HCT116 (cell line): ENCODE results near the gene ZBTB12.

Source experiments
- RAD21 ChIP-seq: IDR thresholded peaks from 2 replicates; pipeline ENCODE4 v1.6.1; 2012; ENCODE audit warnings: low read depth, mild to moderate bottlenecking
- SP1 ChIP-seq: IDR thresholded peaks from 2 replicates; pipeline ENCODE4 v1.6.1; 2012; ENCODE audit warnings: low read depth
- ZFX ChIP-seq: fragments of 450-650 bp; IDR thresholded peaks from 2 replicates; pipeline ENCODE4 v1.6.1; 2017
- TF ChIP-seq, protein P1 (sequence below), 3 experiments: fragments of 200-600 bp in 1 of 3; sonication (generic) in 1 of 3; IDR thresholded peaks in 2 of 3; conservative IDR thresholded peaks in 1 of 3; 2 replicates each; pipeline ENCODE4 v1.5.1; 2012 to 2017; ENCODE audit warnings: low read depth in 2 of 3, low read length in 2 of 3, antibody characterized with exemption in 1 of 3, borderline replicate concordance in 1 of 3, control low read depth in 1 of 3, mild to moderate bottlenecking in 1 of 3, mixed read lengths in 1 of 3, mixed run types in 1 of 3, moderate library complexity in 1 of 3; ENCODE audit not compliant: insufficient read depth in 1 of 3

GRCh38 chr6:31864818-31865204 is 37.1 kb downstream of the ZBTB12 start:
- no peak for TF ChIP-seq RAD21
- TF ChIP-seq, protein P1, sequence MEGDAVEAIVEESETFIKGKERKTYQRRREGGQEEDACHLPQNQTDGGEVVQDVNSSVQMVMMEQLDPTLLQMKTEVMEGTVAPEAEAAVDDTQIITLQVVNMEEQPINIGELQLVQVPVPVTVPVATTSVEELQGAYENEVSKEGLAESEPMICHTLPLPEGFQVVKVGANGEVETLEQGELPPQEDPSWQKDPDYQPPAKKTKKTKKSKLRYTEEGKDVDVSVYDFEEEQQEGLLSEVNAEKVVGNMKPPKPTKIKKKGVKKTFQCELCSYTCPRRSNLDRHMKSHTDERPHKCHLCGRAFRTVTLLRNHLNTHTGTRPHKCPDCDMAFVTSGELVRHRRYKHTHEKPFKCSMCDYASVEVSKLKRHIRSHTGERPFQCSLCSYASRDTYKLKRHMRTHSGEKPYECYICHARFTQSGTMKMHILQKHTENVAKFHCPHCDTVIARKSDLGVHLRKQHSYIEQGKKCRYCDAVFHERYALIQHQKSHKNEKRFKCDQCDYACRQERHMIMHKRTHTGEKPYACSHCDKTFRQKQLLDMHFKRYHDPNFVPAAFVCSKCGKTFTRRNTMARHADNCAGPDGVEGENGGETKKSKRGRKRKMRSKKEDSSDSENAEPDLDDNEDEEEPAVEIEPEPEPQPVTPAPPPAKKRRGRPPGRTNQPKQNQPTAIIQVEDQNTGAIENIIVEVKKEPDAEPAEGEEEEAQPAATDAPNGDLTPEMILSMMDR (IDR thresholded peaks at IDR 0.05 in 2 of 3, conservative IDR thresholded peaks at IDR 0.05 in 1 of 3; ENCODE audit: borderline replicate concordance in 1 of 3, insufficient read depth in 1 of 3, low read depth in 2 of 3, low read length in 2 of 3), result no peak
- no peak for TF ChIP-seq ZFX
- TF ChIP-seq SP1, result no peak
